Measurements from ENCODE around the gene SPACDR. TPM values are rescaled to one million over a fixed set of nuclear protein-coding genes. Genes with fewer than 3 reads are reported as not detected.

Gene SPACDR
- total and polyA plus RNA-seq, 2 experiments from 2014 or later: 0.42 to 0.52 TPM

GRCh38 chr7:100413346-100413745 lies 50.7 kb downstream of the SPACDR start (continued):
- TF ChIP-seq ZNF462 (CRISPR knock-in tag; IDR thresholded peaks at IDR 0.05) (no peak), JUNB (IDR thresholded peaks at IDR 0.05; ENCODE audit: unreplicated experiment) (no peak), POLR2AphosphoS5 (IDR thresholded peaks at IDR 0.05; ENCODE audit: low read depth) (no peak), ETS1 (IDR thresholded peaks at IDR 0.05) (no peak), NANOG (IDR thresholded peaks at IDR 0.05; ENCODE audit: borderline replicate concordance) (no peak), ZNF114 (CRISPR knock-in tag; IDR thresholded peaks at IDR 0.05) (no peak)
- TF ChIP-seq, protein P1, sequence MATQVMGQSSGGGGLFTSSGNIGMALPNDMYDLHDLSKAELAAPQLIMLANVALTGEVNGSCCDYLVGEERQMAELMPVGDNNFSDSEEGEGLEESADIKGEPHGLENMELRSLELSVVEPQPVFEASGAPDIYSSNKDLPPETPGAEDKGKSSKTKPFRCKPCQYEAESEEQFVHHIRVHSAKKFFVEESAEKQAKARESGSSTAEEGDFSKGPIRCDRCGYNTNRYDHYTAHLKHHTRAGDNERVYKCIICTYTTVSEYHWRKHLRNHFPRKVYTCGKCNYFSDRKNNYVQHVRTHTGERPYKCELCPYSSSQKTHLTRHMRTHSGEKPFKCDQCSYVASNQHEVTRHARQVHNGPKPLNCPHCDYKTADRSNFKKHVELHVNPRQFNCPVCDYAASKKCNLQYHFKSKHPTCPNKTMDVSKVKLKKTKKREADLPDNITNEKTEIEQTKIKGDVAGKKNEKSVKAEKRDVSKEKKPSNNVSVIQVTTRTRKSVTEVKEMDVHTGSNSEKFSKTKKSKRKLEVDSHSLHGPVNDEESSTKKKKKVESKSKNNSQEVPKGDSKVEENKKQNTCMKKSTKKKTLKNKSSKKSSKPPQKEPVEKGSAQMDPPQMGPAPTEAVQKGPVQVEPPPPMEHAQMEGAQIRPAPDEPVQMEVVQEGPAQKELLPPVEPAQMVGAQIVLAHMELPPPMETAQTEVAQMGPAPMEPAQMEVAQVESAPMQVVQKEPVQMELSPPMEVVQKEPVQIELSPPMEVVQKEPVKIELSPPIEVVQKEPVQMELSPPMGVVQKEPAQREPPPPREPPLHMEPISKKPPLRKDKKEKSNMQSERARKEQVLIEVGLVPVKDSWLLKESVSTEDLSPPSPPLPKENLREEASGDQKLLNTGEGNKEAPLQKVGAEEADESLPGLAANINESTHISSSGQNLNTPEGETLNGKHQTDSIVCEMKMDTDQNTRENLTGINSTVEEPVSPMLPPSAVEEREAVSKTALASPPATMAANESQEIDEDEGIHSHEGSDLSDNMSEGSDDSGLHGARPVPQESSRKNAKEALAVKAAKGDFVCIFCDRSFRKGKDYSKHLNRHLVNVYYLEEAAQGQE (IDR thresholded peaks at IDR 0.05; ENCODE audit: unreplicated experiment): no peak
- TF ChIP-seq, protein P2, sequence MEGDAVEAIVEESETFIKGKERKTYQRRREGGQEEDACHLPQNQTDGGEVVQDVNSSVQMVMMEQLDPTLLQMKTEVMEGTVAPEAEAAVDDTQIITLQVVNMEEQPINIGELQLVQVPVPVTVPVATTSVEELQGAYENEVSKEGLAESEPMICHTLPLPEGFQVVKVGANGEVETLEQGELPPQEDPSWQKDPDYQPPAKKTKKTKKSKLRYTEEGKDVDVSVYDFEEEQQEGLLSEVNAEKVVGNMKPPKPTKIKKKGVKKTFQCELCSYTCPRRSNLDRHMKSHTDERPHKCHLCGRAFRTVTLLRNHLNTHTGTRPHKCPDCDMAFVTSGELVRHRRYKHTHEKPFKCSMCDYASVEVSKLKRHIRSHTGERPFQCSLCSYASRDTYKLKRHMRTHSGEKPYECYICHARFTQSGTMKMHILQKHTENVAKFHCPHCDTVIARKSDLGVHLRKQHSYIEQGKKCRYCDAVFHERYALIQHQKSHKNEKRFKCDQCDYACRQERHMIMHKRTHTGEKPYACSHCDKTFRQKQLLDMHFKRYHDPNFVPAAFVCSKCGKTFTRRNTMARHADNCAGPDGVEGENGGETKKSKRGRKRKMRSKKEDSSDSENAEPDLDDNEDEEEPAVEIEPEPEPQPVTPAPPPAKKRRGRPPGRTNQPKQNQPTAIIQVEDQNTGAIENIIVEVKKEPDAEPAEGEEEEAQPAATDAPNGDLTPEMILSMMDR (conservative IDR thresholded peaks at IDR 0.05; ENCODE audit: low read depth in 2 of 2): no peak

All from GM23338 (cell line).